ENCODE results near the gene MPRIP.

GRCh38 chr17:17166446-17166845, 124.2 kb downstream of the MPRIP start:
- no peak for TF ChIP-seq CTCF (IDR thresholded peaks at IDR 0.05 in 8 of 11, conservative IDR thresholded peaks at IDR 0.05 in 3 of 11)
- no peak for TF ChIP-seq POLR2A (IDR thresholded peaks at IDR 0.05)
- no peak for TF ChIP-seq POLR2AphosphoS5 (IDR thresholded peaks at IDR 0.05)
